Measurements from ENCODE around the gene GPANK1. TPM values are rescaled to one million over a fixed set of nuclear protein-coding genes. Genes with fewer than 3 reads are reported as not detected.

Gene GPANK1
- total RNA-seq, 3 donors from 2014 or later (not counting 1 experiment from before 2014, with no cell fraction given) = 16.0 to 20.3 (median 18.2) TPM

DNA sequence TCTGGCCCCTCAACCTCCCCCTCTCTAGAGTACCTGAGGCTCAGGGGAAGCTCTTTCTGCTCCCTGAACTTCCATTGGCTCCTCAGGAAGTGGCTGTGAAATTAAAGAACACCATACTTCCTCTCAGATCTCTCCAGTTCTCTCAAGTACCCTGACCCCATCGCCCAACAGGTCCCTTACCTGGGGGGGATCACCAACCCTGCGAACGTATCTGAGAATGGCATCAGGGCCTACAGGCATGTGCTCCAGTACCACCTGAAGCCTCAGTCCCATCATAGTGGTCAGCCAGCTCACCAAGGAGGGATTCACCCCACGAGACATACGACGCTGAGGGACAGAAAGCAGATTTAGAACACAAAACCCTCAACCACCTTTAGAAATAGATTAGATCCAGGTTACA lies 24.2 kb downstream of the GPANK1 start:
- H3K4me3 Mint-ChIP-seq = no peak overlapping the region
- ATAC-seq (no peak), DNase-seq (no peak)
- H3K27ac ChIP-seq (ENCODE audit: low read length) = no peak overlapping the region
- no peak overlapping the region for H3K4me3 ChIP-seq (ENCODE audit: low read length)
- no peaks in the 10 kb centered on the region for H3K9me3 ChIP-seq (ENCODE audit: control insufficient read depth, insufficient read depth, low read length)
- H3K27me3 ChIP-seq (ENCODE audit: control insufficient read depth, insufficient read depth, low read length) = no peaks in the 10 kb centered on the region
- H3K36me3 Mint-ChIP-seq = peaks cover 5% of the 10 kb centered on the region
- intact Hi-C loops (cut with micrococcal nuclease) = no loop called here
- peaks cover 5 to 7% of the 10 kb centered on the region in 2 donors for H3K4me1 Mint-ChIP-seq
- WGBS (ENCODE audit: insufficient coverage) = 94% methylated on average over 6 of the region's 6 CpGs
- H3K9me3 Mint-ChIP-seq = no peaks in the 10 kb centered on the region
- H3K27me3 Mint-ChIP-seq (ENCODE audit: low read depth in 2 of 2) = no peaks in the 10 kb centered on the region
- TF ChIP-seq, protein P1, sequence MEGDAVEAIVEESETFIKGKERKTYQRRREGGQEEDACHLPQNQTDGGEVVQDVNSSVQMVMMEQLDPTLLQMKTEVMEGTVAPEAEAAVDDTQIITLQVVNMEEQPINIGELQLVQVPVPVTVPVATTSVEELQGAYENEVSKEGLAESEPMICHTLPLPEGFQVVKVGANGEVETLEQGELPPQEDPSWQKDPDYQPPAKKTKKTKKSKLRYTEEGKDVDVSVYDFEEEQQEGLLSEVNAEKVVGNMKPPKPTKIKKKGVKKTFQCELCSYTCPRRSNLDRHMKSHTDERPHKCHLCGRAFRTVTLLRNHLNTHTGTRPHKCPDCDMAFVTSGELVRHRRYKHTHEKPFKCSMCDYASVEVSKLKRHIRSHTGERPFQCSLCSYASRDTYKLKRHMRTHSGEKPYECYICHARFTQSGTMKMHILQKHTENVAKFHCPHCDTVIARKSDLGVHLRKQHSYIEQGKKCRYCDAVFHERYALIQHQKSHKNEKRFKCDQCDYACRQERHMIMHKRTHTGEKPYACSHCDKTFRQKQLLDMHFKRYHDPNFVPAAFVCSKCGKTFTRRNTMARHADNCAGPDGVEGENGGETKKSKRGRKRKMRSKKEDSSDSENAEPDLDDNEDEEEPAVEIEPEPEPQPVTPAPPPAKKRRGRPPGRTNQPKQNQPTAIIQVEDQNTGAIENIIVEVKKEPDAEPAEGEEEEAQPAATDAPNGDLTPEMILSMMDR (IDR thresholded peaks at IDR 0.05) = no peak
- H3K4me1 ChIP-seq (ENCODE audit: control insufficient read depth, insufficient read depth, low read length) = no peaks in the 10 kb centered on the region
- H3K36me3 ChIP-seq (ENCODE audit: control insufficient read depth, insufficient read depth, low read length) = peaks cover 94% of the 10 kb centered on the region
- H3K27ac Mint-ChIP-seq = peak overlapping the region in 1 of 2 donors; percentile 57

DNA sequence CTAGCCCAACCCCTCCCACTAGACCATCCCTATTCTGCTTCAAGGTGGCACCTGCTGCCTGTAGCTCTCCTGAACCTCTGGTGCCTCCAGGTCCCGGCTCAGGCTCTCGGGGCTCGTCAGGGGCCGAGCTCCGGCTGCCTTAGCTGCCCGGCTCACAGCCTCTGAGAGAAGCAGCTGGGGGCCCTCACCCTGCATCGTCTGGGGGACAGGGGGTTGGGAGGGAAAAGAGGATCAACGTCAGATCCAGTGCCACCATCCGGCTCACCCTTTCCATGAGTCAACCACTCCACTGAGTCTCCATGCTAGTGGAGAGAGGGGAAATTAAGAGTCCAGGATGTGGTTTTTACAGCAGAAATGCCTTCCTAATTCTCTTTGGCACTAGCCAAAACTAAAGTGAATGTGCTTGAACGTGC lies 25.3 kb downstream of the GPANK1 start:
- no peaks in the 10 kb centered on the region for H3K27me3 Mint-ChIP-seq (ENCODE audit: low read depth in 2 of 2)
- H3K36me3 Mint-ChIP-seq = no peaks in the 10 kb centered on the region
- H3K4me1 Mint-ChIP-seq = no peaks in the 10 kb centered on the region
- no peaks in the 10 kb centered on the region for H3K9me3 Mint-ChIP-seq
- 81% methylated on average over 8 of the region's 10 CpGs for WGBS (ENCODE audit: insufficient coverage)
- Histone ChIP-seq H3K4me3 (ENCODE audit: low read length) (no peak overlapping the region), H3K27ac (ENCODE audit: low read length) (no peak overlapping the region), H3K27me3 (ENCODE audit: control insufficient read depth, insufficient read depth, low read length) (no peaks in the 10 kb centered on the region), H3K9me3 (ENCODE audit: control insufficient read depth, insufficient read depth, low read length) (no peaks in the 10 kb centered on the region), H3K36me3 (ENCODE audit: control insufficient read depth, insufficient read depth, low read length) (peaks cover 94% of the 10 kb centered on the region), H3K4me1 (ENCODE audit: control insufficient read depth, insufficient read depth, low read length) (no peaks in the 10 kb centered on the region)
- TF ChIP-seq, protein P1 (IDR thresholded peaks at IDR 0.05) = no peak
- H3K4me3 Mint-ChIP-seq = no peak overlapping the region
- intact Hi-C loops (cut with micrococcal nuclease) = no loop called here
- peak overlapping the region in 1 of 2 donors; percentile 33 for H3K27ac Mint-ChIP-seq
- no peak for ATAC-seq
- no peak for DNase-seq

DNA sequence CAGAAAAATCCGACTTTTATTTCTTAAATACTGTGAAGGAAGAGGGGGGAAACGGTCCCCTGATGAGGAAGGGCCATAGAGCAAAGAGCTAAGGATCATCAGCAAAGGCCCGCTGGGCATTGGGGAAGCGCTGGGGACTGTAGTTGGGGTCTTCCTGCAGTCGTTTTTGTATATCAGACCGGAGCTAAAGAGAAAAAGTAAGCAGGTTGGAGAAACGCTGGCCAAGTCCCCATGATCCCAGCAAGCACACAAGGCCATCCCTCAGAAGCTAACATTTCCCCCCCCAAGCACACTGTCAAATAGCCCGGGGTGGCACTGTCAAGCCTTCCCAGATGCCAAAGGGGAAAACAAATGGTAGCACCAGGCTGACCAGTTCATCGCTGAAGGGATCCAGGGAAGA lies 25.8 kb downstream of the GPANK1 start:
- no peak for ATAC-seq
- Mint-ChIP-seq H3K9me3 (no peaks in the 10 kb centered on the region), H3K27ac (peak overlapping the region in 1 of 2 donors; percentile 59), H3K4me1 (peaks cover 0 to 1% of the 10 kb centered on the region in 2 donors), H3K4me3 (no peak overlapping the region), H3K36me3 (no peaks in the 10 kb centered on the region), H3K27me3 (ENCODE audit: low read depth in 2 of 2) (no peaks in the 10 kb centered on the region)
- H3K27ac ChIP-seq (ENCODE audit: low read length) = no peak overlapping the region
- intact Hi-C loops (cut with micrococcal nuclease) = no loop called here
- no peaks in the 10 kb centered on the region for H3K9me3 ChIP-seq (ENCODE audit: control insufficient read depth, insufficient read depth, low read length)
- no peak overlapping the region for H3K4me3 ChIP-seq (ENCODE audit: low read length)
- no peaks in the 10 kb centered on the region for H3K4me1 ChIP-seq (ENCODE audit: control insufficient read depth, insufficient read depth, low read length)
- peaks cover 94% of the 10 kb centered on the region for H3K36me3 ChIP-seq (ENCODE audit: control insufficient read depth, insufficient read depth, low read length)
- TF ChIP-seq, protein P1 (IDR thresholded peaks at IDR 0.05) = no peak
- no peaks in the 10 kb centered on the region for H3K27me3 ChIP-seq (ENCODE audit: control insufficient read depth, insufficient read depth, low read length)
- DNase-seq = no peak
- 92% methylated on average over 9 of the region's 9 CpGs for WGBS (ENCODE audit: insufficient coverage)
